SHP77 (cell line): ENCODE measurements around the gene TUBA1B.

Experiments used
- DNase-seq, 2 experiments: peaks; one replicate each; lab custom pipeline; 2025; lab: John Stamatoyannopoulos, UW

TUBA1B gene

GRCh38 chr12:49126852-49127763, 4.1 kb downstream of the TUBA1B start:
- DNase-seq: no peak

DNA sequence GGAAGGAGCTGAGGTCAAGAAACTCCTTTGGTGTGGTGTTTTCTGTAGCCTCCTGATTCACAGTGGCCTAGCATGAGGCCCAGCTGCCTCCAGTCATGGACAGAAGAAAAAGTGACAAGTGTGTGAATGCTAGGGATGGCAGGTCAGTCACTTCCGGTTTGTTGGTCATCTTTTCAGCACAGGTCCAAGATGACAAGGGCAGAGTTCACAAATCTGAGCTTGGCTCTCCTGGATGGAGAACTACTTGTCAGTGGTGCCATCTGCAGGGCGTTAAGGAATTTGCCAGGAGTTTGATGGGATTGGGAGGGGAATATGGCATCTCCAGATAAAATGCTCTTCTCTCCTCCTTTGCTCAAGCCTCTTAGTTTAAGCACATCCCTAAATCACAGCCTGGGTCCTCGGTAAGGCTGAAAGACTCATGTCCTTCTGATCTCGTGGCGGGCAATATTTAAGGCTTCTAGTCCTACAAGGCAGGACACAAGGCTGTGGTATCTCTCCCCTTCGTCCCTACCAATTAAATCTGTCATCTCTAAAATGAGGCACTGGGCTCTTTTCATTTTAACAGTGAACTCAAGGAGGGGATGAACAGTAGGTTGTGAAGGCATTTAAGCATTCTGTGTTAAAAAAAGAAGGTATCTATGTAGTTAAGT, 10.0 kb downstream of the TUBA1B start:
- peak; percentile 47 to 74 for DNase-seq

- DNase-seq: no peak
Measured at GRCh38 chr12:49111206-49111605, 20.0 kb downstream of the TUBA1B start.

GRCh38 chr12:49110464-49111155, 20.6 kb downstream of the TUBA1B start, which contains the start of gene LMBR1L:
Gene LMBR1L, minus strand, starts transcription at chr12:49110847. Its CDS starts 292 bp downstream, at chr12:49110555.
- peak; percentile 96 to 99 for DNase-seq

GRCh38 chr12:49109641-49110463, 21.3 kb downstream of the TUBA1B start:
- DNase-seq: no peak

DNA sequence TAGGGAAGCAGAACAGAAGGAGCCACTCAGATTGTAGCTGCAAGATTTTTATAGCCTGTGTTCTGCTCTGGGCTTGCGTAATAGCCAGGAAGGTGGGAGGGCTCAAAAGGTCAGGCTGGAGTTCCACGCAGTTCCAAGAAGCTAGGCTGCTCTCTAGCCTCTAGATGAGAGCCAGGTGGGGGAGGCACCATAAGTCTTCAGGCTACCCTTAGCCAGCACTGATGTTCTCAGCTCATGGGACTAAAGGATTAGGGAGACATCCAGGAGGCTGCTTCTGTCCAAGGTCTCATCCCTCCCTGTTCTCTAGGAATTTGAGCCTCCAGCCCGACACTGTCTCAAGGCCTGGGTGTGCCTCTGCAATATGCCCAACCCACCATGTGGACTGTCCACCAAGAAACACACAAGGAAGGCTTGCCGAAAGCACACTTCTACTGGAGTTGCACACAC, 22.2 kb downstream of the TUBA1B start:
- DNase-seq: no peak

DNA sequence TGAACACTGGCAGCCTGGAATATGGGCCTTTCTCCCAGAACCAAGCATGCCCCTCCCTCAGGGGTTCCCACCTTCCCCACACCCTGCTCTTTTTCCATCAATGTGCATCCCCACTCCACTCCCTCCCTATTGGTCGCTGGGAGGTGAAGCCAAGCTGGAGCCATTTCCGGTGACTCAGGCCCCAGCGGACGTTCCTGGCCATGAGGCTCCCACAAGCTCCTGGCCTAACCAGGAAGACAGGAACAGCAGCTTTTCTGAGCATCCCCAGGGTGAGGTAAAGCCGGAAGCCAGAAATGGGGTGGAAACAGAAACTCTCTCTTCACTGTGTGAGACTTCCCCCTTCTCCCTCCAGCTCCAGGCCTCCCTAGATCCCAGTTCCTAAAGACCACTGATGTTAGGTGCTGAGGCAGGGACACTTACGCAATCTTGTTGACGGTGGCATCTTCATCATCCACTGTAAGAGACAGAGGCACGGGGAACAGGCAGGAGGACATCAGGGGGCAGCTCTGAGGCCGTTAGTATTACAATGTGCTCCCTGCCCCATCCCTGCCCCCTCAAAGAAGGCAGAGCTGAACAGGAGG, 25.6 kb downstream of the TUBA1B start:
- DNase-seq: no peak

DNA sequence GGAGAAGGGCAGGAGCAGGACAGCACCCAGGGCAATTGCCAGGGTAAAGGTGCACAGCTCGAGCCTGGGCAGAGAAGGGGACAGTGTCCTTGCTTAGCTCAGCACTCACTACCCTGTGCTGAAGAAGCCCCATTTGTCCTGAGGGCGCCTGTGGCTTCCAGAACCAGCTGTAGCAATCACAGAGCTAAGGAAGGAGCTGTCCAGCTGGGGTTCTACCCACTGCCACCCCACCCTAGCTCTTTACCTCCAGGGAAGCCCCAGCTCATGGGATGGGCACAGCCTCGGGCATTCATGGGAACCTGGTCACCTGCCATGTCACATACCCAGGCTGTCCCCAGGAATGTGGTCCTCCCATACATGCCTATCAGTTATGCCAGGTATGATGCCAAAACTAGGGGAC, 26.4 kb downstream of the TUBA1B start:
- no peak for DNase-seq

- DNase-seq: no peak
Measured at GRCh38 chr12:49100380-49100779, 30.8 kb downstream of the TUBA1B start.

- no peak for DNase-seq
Measured at GRCh38 chr12:49098703-49099102, 32.5 kb downstream of the TUBA1B start.

GRCh38 chr12:49098035-49098451, 33.2 kb downstream of the TUBA1B start:
- DNase-seq: peak; percentile 12 to 34

DNA sequence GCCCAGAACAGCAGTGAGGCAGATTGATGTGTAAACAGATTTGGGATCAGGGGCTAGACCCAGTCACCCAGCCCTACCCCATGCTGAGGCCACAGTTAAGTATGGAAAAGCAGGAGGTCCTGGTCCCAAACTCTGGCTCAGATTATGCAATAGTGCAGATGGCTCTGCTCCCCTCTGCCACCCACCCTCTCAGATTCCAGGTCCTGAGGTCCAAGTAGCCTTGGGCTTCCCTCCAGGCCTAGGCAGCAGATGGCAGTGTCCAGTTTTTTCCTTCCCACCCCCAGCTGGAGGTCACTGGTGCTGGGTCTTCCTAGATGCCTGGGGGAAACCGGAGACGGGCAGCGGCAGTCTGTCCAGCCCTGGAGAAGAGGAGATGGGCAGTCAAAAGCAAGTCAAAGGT, 33.8 kb downstream of the TUBA1B start:
- no peak for DNase-seq

GRCh38 chr12:49094975-49095365, 36.2 kb downstream of the TUBA1B start:
- DNase-seq: no peak

GRCh38 chr12:49094160-49094974, 36.8 kb downstream of the TUBA1B start, which contains the start of gene DHH:
Gene DHH, minus strand, starts transcription at chr12:49094801. Its CDS starts 289 bp downstream, at chr12:49094512.
- DNase-seq: peak; percentile 46 to 76

- peak; percentile 7 to 10 for DNase-seq
Measured at GRCh38 chr12:49093792-49094159, 37.4 kb downstream of the TUBA1B start.

GRCh38 chr12:49092816-49093406, 38.3 kb downstream of the TUBA1B start:
- DNase-seq: no peak

- peak in 1 of 2 experiments; percentile 48 for DNase-seq
Measured at GRCh38 chr12:49092086-49092815, 38.9 kb downstream of the TUBA1B start.

- DNase-seq: no peak
Measured at GRCh38 chr12:49091836-49092085, 39.4 kb downstream of the TUBA1B start.

- DNase-seq: no peak
Measured at GRCh38 chr12:49091056-49091835, 39.9 kb downstream of the TUBA1B start.
